GM19467 (cell line): Measurements from ENCODE around the gene FAM184B.
"Not testable (repeated sequence)": the region's sequence is repeated elsewhere in the genome, so short reads cannot be mapped to it uniquely, and the experiment has no call there.

ENCODE experiments used
- ATAC-seq: cut with Tn5 transposase; IDR thresholded peaks from one replicate; pipeline ENCODE4 v1.9.1; 2021; ENCODE audit warnings: mild to moderate bottlenecking, moderate library complexity; ENCODE audit not compliant: unreplicated experiment

Gene FAM184B

GRCh38 chr4:17721496-17722355, 59.7 kb downstream of the FAM184B start:
- no peak for ATAC-seq

- ATAC-seq, result no peak
These were observed 62.3 kb downstream of the FAM184B start for GRCh38 chr4:17719106-17719505.

- no peak for ATAC-seq
These were observed 63.0 kb downstream of the FAM184B start for GRCh38 chr4:17718471-17718870.

- ATAC-seq, result no peak
These were observed 64.1 kb downstream of the FAM184B start for GRCh38 chr4:17717301-17717700.

- no peak for ATAC-seq
These were observed 65.9 kb downstream of the FAM184B start for GRCh38 chr4:17715511-17715910.

GRCh38 chr4:17713779-17714178, 67.6 kb downstream of the FAM184B start:
- ATAC-seq, result no peak

- no peak for ATAC-seq
These were observed 69.3 kb downstream of the FAM184B start for GRCh38 chr4:17712166-17712565.

GRCh38 chr4:17711206-17711605, 70.2 kb downstream of the FAM184B start:
- ATAC-seq, result not testable (repeated sequence)

- ATAC-seq, result no peak
These were observed 71.7 kb downstream of the FAM184B start for GRCh38 chr4:17709763-17710068.

GRCh38 chr4:17708992-17709762, 72.2 kb downstream of the FAM184B start:
- no peak for ATAC-seq

GRCh38 chr4:17707671-17708070, 73.8 kb downstream of the FAM184B start:
- ATAC-seq, result no peak

- no peak for ATAC-seq
These were observed 76.3 kb downstream of the FAM184B start for GRCh38 chr4:17705107-17705506.

- no peak for ATAC-seq
These were observed 77.3 kb downstream of the FAM184B start for GRCh38 chr4:17704020-17704650.

- no peak for ATAC-seq
These were observed 78.8 kb downstream of the FAM184B start for GRCh38 chr4:17702641-17703040.

- ATAC-seq, result no peak
These were observed 79.5 kb downstream of the FAM184B start for GRCh38 chr4:17701882-17702281.

- no peak for ATAC-seq
These were observed 80.1 kb downstream of the FAM184B start for GRCh38 chr4:17701138-17701839.

GRCh38 chr4:17699380-17699779, 82.0 kb downstream of the FAM184B start:
- no peak for ATAC-seq

GRCh38 chr4:17698116-17698515, 83.3 kb downstream of the FAM184B start:
- no peak for ATAC-seq

GRCh38 chr4:17695341-17695740, 86.1 kb downstream of the FAM184B start:
- ATAC-seq, result no peak

GRCh38 chr4:17694552-17694951, 86.9 kb downstream of the FAM184B start:
- no peak for ATAC-seq

GRCh38 chr4:17690898-17691297, 90.5 kb downstream of the FAM184B start:
- no peak for ATAC-seq
